HepG2 (cell line): ENCODE results near the gene PXT1. TPM values are rescaled to one million over a fixed set of nuclear protein-coding genes. Genes with fewer than 3 reads are reported as not detected.

Experiments used
- ATF4 ChIP-seq, 2 experiments: fragments of 450-650 bp in 1 of 2; sonication (generic) in 1 of 2; formaldehyde crosslinking; IDR thresholded peaks; 2 replicates each; pipeline versions ENCODE4 v1.5.0 to v1.8.0; 2020 to 2022; ENCODE audit warnings: mild to moderate bottlenecking in 1 of 2, missing genetic modification reagents in 1 of 2
- ATF7-NPFF ChIP-seq: sonication (generic); formaldehyde crosslinking; IDR thresholded peaks from 2 replicates; pipeline ENCODE4 v1.8.1; 2023; ENCODE audit warnings: mild to moderate bottlenecking, low read depth, missing genetic modification reagents, moderate library complexity
- BORCS8-MEF2B ChIP-seq: sonication (generic); formaldehyde crosslinking; IDR thresholded peaks from 2 replicates; pipeline ENCODE4 v1.8.0; 2022; ENCODE audit warnings: mild to moderate bottlenecking, missing genetic modification reagents
- FOXP4 ChIP-seq: sonication (generic); formaldehyde crosslinking; IDR thresholded peaks from 2 replicates; pipeline ENCODE4 v1.4.0; 2020; ENCODE audit warnings: missing genetic modification reagents
- HINFP ChIP-seq: sonication (generic); formaldehyde crosslinking; IDR thresholded peaks from 2 replicates; pipeline ENCODE4 v1.4.0; 2020; ENCODE audit warnings: low read depth, mild to moderate bottlenecking, missing genetic modification reagents
- JARID2 ChIP-seq: sonication (generic); formaldehyde crosslinking; IDR thresholded peaks from 2 replicates; pipeline ENCODE4 v1.8.1; 2023; ENCODE audit warnings: missing genetic modification reagents, inconsistent platforms; ENCODE audit not compliant: insufficient replicate concordance
- NBN ChIP-seq: fragments of 450-650 bp; conservative IDR thresholded peaks from 2 replicates; pipeline ENCODE4 v1.6.1; 2017
- NFKB2 ChIP-seq: sonication (generic); formaldehyde crosslinking; IDR thresholded peaks from 2 replicates; pipeline ENCODE4 v1.4.0; 2020; ENCODE audit warnings: missing genetic modification reagents, borderline replicate concordance
- PCBP2 ChIP-seq: fragments of 200-400 bp; formaldehyde crosslinking; optimal IDR thresholded peaks from 2 replicates; pipeline ENCODE3; 2018; ENCODE audit warnings: low read length, low read depth; ENCODE audit not compliant: poor library complexity, severe bottlenecking
- SAP130 ChIP-seq: IDR thresholded peaks from 2 replicates; pipeline ENCODE4 v1.6.1; 2016; ENCODE audit warnings: low read depth
- SKI ChIP-seq: fragments of 450-650 bp; IDR thresholded peaks from one replicate; pipeline ENCODE4 v1.6.1; 2018; ENCODE audit warnings: mild to moderate bottlenecking; ENCODE audit not compliant: partially characterized antibody
- SNAI1 ChIP-seq: sonication (generic); formaldehyde crosslinking; IDR thresholded peaks from 2 replicates; pipeline ENCODE4 v1.5.0; 2020; ENCODE audit warnings: mild to moderate bottlenecking, missing genetic modification reagents, borderline replicate concordance
- TFAP4 ChIP-seq: sonication (generic); IDR thresholded peaks from 2 replicates; pipeline ENCODE4 v1.6.1; 2016; ENCODE audit warnings: low read depth, borderline replicate concordance
- ZC3H4 ChIP-seq: sonication (generic); formaldehyde crosslinking; IDR thresholded peaks from 2 replicates; pipeline ENCODE4 v1.4.0; 2020; ENCODE audit warnings: missing genetic modification reagents, borderline replicate concordance
- ZNF282 ChIP-seq: fragments of 450-650 bp; IDR thresholded peaks from 2 replicates; pipeline ENCODE4 v1.6.1; 2018; ENCODE audit not compliant: partially characterized antibody
- ZNF556 ChIP-seq: sonication (generic); formaldehyde crosslinking; IDR thresholded peaks from 2 replicates; pipeline ENCODE4 v1.4.0; 2020; ENCODE audit warnings: mild to moderate bottlenecking, missing genetic modification reagents, borderline replicate concordance
- ZNF589 ChIP-seq: sonication (generic); formaldehyde crosslinking; conservative IDR thresholded peaks from 2 replicates; pipeline ENCODE4 v1.8.0; 2022; ENCODE audit warnings: mild to moderate bottlenecking, moderate library complexity, missing genetic modification reagents
- ZNF639 ChIP-seq: conservative IDR thresholded peaks from 2 replicates; pipeline ENCODE4 v1.6.1; 2018; ENCODE audit warnings: missing genetic modification reagents
- ZNF691 ChIP-seq: sonication (generic); formaldehyde crosslinking; IDR thresholded peaks from 2 replicates; pipeline ENCODE4 v1.4.0; 2020; ENCODE audit warnings: missing genetic modification reagents, low read depth, mild to moderate bottlenecking, borderline replicate concordance
- ZNF776 ChIP-seq: sonication (generic); formaldehyde crosslinking; IDR thresholded peaks from 2 replicates; pipeline ENCODE4 v1.4.0; 2020; ENCODE audit warnings: mild to moderate bottlenecking, missing genetic modification reagents
- ZSCAN29 ChIP-seq: sonication (generic); formaldehyde crosslinking; conservative IDR thresholded peaks from 2 replicates; pipeline ENCODE4 v1.4.0; 2020; ENCODE audit warnings: mild to moderate bottlenecking, missing genetic modification reagents
- polyA plus RNA-seq, 8 experiments: library from polyadenylated mRNA; depleted of rRNA in 3 of 8; stranded (reverse) in 7 of 8; unstranded in 1 of 8; fragments of >200 nt; fragmentation: Illumina TruSeq in 4 of 8; extraction: Trizol in 4 of 8; gene quantifications; 2 replicates each; pipeline versions ENCODE4 v1.2.1 to v1.2.3, GENCODE V29; 2011 to 2016; ENCODE audit warnings: low read depth in 4 of 8, missing spikeins in 1 of 8, mixed read lengths in 1 of 8; ENCODE audit not compliant: insufficient read depth in 1 of 8
- total RNA-seq, 5 experiments: library from RNA; depleted of rRNA; stranded (reverse); fragments of >200 nt; fragmentation: Illumina TruSeq; extraction: Trizol; gene quantifications; 2 replicates each; pipeline ENCODE4 v1.2.3, GENCODE V29; 2016; ENCODE audit warnings: low read depth in 1 of 5

Gene PXT1
- total and polyA plus RNA-seq, 2 of the 13 experiments (the other 11 are each of a cell fraction or from before 2014, with no cell fraction given) = 0.04 TPM; not detected in 1

- TF ChIP-seq ZNF691 (CRISPR knock-in tag) (peak; percentile 66; the same call in 1 of the 2 replicates), HINFP (CRISPR knock-in tag) (peak; percentile 65), ZSCAN29 (CRISPR knock-in tag) (no peak), ATF7-NPFF (CRISPR knock-in tag) (peak; percentile 80), ZC3H4 (no peak), SNAI1 (CRISPR knock-in tag) (no peak; the same call in 1 of the 2 replicates), FOXP4 (CRISPR knock-in tag) (peak; percentile 25; the same call in 1 of the 2 replicates), NFKB2 (CRISPR knock-in tag) (peak; percentile 50; the same call in 1 of the 2 replicates), SKI (peak; percentile 93), SAP130 (peak; percentile 88), JARID2 (peak; percentile 64), ZNF776 (no peak; the same call in 1 of the 2 replicates), PCBP2 (no peak), ATF4 (CRISPR knock-in tag; IDR thresholded peaks at IDR 0.05) (0 out of 4 replicates have a peak, but pooled peaks of 1 of the 2 experiments have one; percentile 19), TFAP4 (peak; percentile 6; the same call in 1 of the 2 replicates), ZNF556 (no peak), ZNF639 (CRISPR knock-in tag) (no peak; the same call in 1 of the 2 replicates), BORCS8-MEF2B (CRISPR knock-in tag) (peak; percentile 44; the same call in 1 of the 2 replicates), ZNF589 (CRISPR knock-in tag) (peak; percentile 80; the same call in 1 of the 2 replicates), NBN (no peak), ZNF282 (no peak)
Observed at GRCh38 chr6:36442671-36443470, at the start of gene PXT1, which contains the start of gene KCTD20 (continued).
